HG03135 (cell line): ENCODE results near the gene RAPGEF4.

ENCODE experiments used
- ATAC-seq: cut with Tn5 transposase; IDR thresholded peaks from one replicate; pipeline ENCODE4 v1.9.1; 2021; ENCODE audit warnings: mild to moderate bottlenecking, moderate library complexity; ENCODE audit not compliant: unreplicated experiment

Gene RAPGEF4

GRCh38 chr2:172894689-172895387 is 159.2 kb downstream of the RAPGEF4 start:
- no peak for ATAC-seq

GRCh38 chr2:172896661-172897081 is 161.0 kb downstream of the RAPGEF4 start:
- ATAC-seq = no peak

- no peak for ATAC-seq
Measured at GRCh38 chr2:172900871-172901270, 165.2 kb downstream of the RAPGEF4 start.

GRCh38 chr2:172901913-172902312 is 166.3 kb downstream of the RAPGEF4 start:
- no peak for ATAC-seq

- no peak for ATAC-seq
Measured at GRCh38 chr2:172904236-172904635, 168.6 kb downstream of the RAPGEF4 start.

- ATAC-seq = no peak
Measured at GRCh38 chr2:172905937-172906811, 170.5 kb downstream of the RAPGEF4 start.

- ATAC-seq = no peak
Measured at GRCh38 chr2:172908275-172908674, 172.6 kb downstream of the RAPGEF4 start.

GRCh38 chr2:172909454-172909853 is 173.8 kb downstream of the RAPGEF4 start:
- no peak for ATAC-seq

GRCh38 chr2:172912266-172912665 is 176.6 kb downstream of the RAPGEF4 start:
- ATAC-seq = no peak

GRCh38 chr2:172914341-172915008 is 178.8 kb downstream of the RAPGEF4 start:
- ATAC-seq = no peak

- ATAC-seq = no peak
Measured at GRCh38 chr2:172917716-172918115, 182.1 kb downstream of the RAPGEF4 start.

GRCh38 chr2:172919732-172920131 is 184.1 kb downstream of the RAPGEF4 start:
- peak; percentile 68 for ATAC-seq

- ATAC-seq = no peak
Measured at GRCh38 chr2:172921532-172922236, 186.0 kb downstream of the RAPGEF4 start.

GRCh38 chr2:172922306-172922705 is 186.7 kb downstream of the RAPGEF4 start:
- ATAC-seq = no peak

GRCh38 chr2:172922815-172923214 is 187.2 kb downstream of the RAPGEF4 start:
- ATAC-seq = no peak

- no peak for ATAC-seq
Measured at GRCh38 chr2:172924097-172924660, 188.5 kb downstream of the RAPGEF4 start.

GRCh38 chr2:172925600-172925999 is 190.0 kb downstream of the RAPGEF4 start:
- no peak for ATAC-seq

GRCh38 chr2:172926785-172927640 is 191.4 kb downstream of the RAPGEF4 start:
- no peak for ATAC-seq

GRCh38 chr2:172927641-172928357 is 192.2 kb downstream of the RAPGEF4 start:
- no peak for ATAC-seq
